Parathyroid adenoma (tissue), 2 donors: ENCODE results near the gene AGL.
"Not testable (repeated sequence)": the region's sequence is repeated elsewhere in the genome, so short reads cannot be mapped to it uniquely, and the experiment has no call there.

Experiments used
- H2AFZ ChIP-seq: fragments of 300-600 bp; sonication (generic); one replicate; pipeline ENCODE4 v1.7.0; 2017; ENCODE audit warnings: antibody characterized with exemption, mild to moderate bottlenecking
- H3K27ac ChIP-seq: fragments of 300-600 bp; sonication (generic); one replicate; pipeline ENCODE4 v1.7.0; 2017
- H3K27me3 ChIP-seq: fragments of 300-600 bp; sonication (generic); one replicate; pipeline ENCODE4 v1.7.0; 2017; ENCODE audit warnings: low read length; ENCODE audit not compliant: control insufficient read depth, insufficient read depth
- H3K36me3 ChIP-seq: fragments of 300-600 bp; sonication (generic); one replicate; pipeline ENCODE4 v1.7.0; 2017; ENCODE audit warnings: low read length; ENCODE audit not compliant: control insufficient read depth, insufficient read depth
- H3K4me1 ChIP-seq: fragments of 300-600 bp; sonication (generic); one replicate; pipeline ENCODE4 v1.7.0; 2017; ENCODE audit warnings: control low read depth
- H3K4me2 ChIP-seq: fragments of 300-600 bp; sonication (generic); one replicate; pipeline ENCODE4 v1.7.0; 2017; ENCODE audit warnings: low read length
- H3K4me3 ChIP-seq: fragments of 300-600 bp; sonication (generic); one replicate; pipeline ENCODE4 v1.7.0; 2017; ENCODE audit warnings: low read depth, low read length
- H3K79me2 ChIP-seq: fragments of 300-600 bp; sonication (generic); one replicate; pipeline ENCODE4 v1.7.0; 2017; ENCODE audit warnings: control low read depth
- H3K9ac ChIP-seq: fragments of 300-600 bp; sonication (generic); one replicate; pipeline ENCODE4 v1.7.0; 2017; ENCODE audit warnings: mild to moderate bottlenecking
- H3K9me3 ChIP-seq: fragments of 300-600 bp; sonication (generic); one replicate; pipeline ENCODE4 v1.7.0; 2017; ENCODE audit warnings: low read length; ENCODE audit not compliant: control insufficient read depth
- CTCF ChIP-seq: fragments of 300-600 bp; sonication (generic); IDR thresholded peaks from one replicate; pipeline ENCODE4 v1.7.0; 2017; ENCODE audit warnings: antibody characterized with exemption, mild to moderate bottlenecking
- donor health status: primary hyperparathyroidism.

The AGL gene

DNA sequence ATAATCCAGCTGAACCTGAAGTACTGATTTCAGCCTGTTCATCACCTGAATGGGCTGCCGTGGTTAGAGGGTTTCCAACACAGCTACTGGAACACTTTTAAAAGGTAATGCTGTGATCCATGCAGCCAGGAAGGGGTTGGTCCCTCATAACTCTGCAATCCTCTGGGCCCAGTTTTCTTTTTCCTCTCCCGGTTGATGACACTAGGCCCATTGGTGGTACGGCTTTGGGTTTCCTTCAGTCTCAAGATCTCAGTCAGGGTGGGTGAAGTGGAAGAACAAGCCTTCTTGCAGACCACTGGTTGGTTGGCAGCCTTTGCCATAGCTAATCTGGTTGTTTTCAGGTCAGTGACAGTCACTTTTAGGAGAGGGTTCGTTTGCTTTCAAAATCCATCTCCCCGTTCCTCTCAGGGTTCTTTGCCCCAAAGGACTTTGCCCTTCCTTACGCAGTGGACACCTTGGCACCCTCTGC is 119.1 kb downstream of the AGL start:
- Histone ChIP-seq H3K79me2 (peaks cover 8% of the 10 kb centered on the region), H3K27ac (peak overlapping the region; percentile 85), H3K4me2 (peak overlapping the region; percentile 92), H3K9ac (peak overlapping the region; percentile 43), H3K4me3 (peak overlapping the region; percentile 79), H3K4me1 (peaks cover 5% of the 10 kb centered on the region), H3K36me3 (no peaks in the 10 kb centered on the region), H3K9me3 (no peaks in the 10 kb centered on the region), H2AFZ (peak overlapping the region; percentile 94), H3K27me3 (no peaks in the 10 kb centered on the region)
- no peak for TF ChIP-seq CTCF

DNA sequence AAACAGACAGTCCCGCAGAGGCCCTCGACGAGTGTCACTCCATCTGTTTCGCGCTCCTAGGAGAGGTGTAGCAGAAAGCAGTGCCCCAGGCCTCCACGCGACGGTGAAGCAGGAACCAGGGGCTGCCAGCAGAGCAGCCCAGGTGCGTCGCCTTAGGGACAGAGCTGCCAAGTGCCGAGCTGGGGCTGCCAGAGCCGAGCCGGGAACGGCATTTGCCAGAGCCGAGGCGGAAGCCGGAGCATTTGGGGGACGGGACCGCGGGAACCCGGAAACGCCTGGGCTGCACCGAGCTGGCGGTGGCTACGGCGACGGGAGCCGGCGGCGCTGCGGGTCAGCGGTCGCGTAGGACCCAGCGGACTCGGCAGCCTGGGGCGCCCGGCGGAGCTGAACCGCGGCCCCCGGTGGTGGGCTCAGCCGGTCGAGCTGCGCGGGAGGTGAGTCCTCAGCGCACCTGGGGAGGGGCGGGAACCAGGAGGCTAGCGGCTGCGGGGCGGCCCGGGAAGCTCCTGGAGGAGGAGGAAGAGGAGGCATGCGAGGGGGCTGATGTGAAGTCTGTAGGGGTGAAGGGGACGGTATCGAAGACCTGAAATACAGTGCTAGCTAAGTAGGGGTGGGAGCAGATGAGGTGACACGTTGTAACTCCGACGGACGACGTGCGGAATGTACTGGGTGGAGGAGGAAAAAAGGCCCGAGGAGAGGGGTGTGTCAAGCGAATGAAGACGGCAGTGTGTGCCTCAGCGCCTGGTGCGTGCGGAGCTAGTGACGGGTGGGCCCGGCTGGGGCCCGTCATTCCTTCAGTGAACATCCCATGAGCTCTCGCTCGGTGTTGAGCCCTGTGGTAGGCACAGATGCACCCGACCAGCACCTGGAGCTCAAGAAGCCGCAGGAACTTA is 119.8 kb downstream of the AGL start, which contains the start of gene SLC35A3:
Gene SLC35A3 (plus strand): TSS at position 268 of the 893 bp plus-strand sequence. CDS start 23,559 bp downstream, outside the sequence.
- H3K4me1 ChIP-seq = peaks cover 5% of the 10 kb centered on the region
- H2AFZ ChIP-seq = peak within 1 kb of the TSS; percentile 94
- H3K27ac ChIP-seq = peak within 1 kb of the TSS; percentile 85
- H3K9ac ChIP-seq = peak within 1 kb of the TSS; percentile 43
- peak within 1 kb of the TSS; percentile 79 for H3K4me3 ChIP-seq
- H3K9me3 ChIP-seq = no peaks in the 10 kb centered on the region
- no peaks in the 10 kb centered on the region for H3K36me3 ChIP-seq
- H3K27me3 ChIP-seq = no peaks in the 10 kb centered on the region
- TF ChIP-seq CTCF = no peak
- peaks cover 9% of the 10 kb centered on the region for H3K79me2 ChIP-seq
- H3K4me2 ChIP-seq = peak within 1 kb of the TSS; percentile 92

- peak overlapping the region; percentile 85 for H3K27ac ChIP-seq
- no peak overlapping the region for H3K9ac ChIP-seq
- peak overlapping the region; percentile 94 for H2AFZ ChIP-seq
- TF ChIP-seq CTCF = no peak
- H3K4me3 ChIP-seq = peak overlapping the region; percentile 79
- no peaks in the 10 kb centered on the region for H3K36me3 ChIP-seq
- H3K27me3 ChIP-seq = no peaks in the 10 kb centered on the region
- peaks cover 5% of the 10 kb centered on the region for H3K4me1 ChIP-seq
- H3K9me3 ChIP-seq = no peaks in the 10 kb centered on the region
- peaks cover 10% of the 10 kb centered on the region for H3K79me2 ChIP-seq
- H3K4me2 ChIP-seq = peak overlapping the region; percentile 92
Observed at GRCh38 chr1:99970713-99971255, 120.6 kb downstream of the AGL start.

DNA sequence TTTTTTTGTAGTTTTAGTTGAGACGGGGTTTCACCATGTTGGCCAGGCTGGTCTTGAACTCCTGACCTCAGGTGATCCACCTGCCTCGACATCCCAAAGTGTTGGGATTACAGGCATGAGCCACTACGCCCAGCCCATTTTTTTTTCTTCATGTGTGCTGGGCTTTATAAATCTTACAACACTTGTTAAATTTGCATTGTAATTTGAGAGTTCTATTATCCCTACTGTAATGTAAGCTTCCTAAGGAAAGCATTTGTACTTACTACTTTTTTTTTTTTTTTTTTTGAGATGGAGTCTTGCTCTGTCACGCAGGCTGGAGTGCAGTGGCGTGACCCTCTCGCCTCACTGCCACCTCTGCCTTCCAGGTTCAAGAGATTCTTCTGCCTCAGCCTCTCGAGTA is 121.9 kb downstream of the AGL start:
- not testable (repeated sequence) for H3K79me2 ChIP-seq, H3K4me1 ChIP-seq, H3K9ac ChIP-seq, H3K4me3 ChIP-seq, H3K27ac ChIP-seq, H2AFZ ChIP-seq, H3K36me3 ChIP-seq, H3K4me2 ChIP-seq, H3K9me3 ChIP-seq, H3K27me3 ChIP-seq
